Measurements from ENCODE around the gene RHNO1. TPM values are rescaled to one million over a fixed set of nuclear protein-coding genes. Genes with fewer than 3 reads are reported as not detected.
"Not testable (repeated sequence)": the region's sequence is repeated elsewhere in the genome, so short reads cannot be mapped to it uniquely, and the experiment has no call there.

Gene RHNO1
- total RNA-seq, 2 experiments from 2014 or later, result 43.4 to 49.2 TPM

DNA sequence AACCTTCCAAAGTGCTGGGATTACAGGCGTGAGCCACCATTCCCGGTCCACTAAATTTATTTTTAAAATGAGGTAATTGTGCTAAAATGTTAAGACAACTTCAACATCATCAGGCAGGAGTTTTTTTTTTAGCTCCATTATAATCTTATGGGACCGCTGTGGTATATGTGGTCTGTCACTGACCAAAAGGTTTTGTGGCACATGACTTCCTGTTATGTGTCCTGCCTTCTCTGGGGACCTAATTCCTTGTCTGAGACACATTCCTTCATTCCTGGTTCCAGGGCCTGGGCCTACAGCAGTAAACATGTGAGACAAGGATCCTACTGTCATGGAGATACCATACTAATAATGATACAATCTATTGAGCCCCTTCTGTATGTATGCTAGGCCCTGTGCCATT, 25.1 kb upstream of the RHNO1 start:
- ATAC-seq, result no peak
- peaks cover 2% of the 10 kb centered on the region for H3K4me1 Mint-ChIP-seq
- no peak for DNase-seq
- H3K9me3 Mint-ChIP-seq (ENCODE audit: low read depth), result no peaks in the 10 kb centered on the region
- no peak overlapping the region for H3K27ac Mint-ChIP-seq
- CTCF ChIA-PET, result interaction anchor here (0.6 to 1.4 kb wide), 2 partner anchors 15 to 38 kb away, joined by 3 read pairs; no protein-coding TSS in a partner anchor
- no peak overlapping the region for H3K4me3 Mint-ChIP-seq
- H3K27me3 Mint-ChIP-seq, result no peaks in the 10 kb centered on the region
- H3K36me3 Mint-ChIP-seq, result peaks cover 2% of the 10 kb centered on the region

DNA sequence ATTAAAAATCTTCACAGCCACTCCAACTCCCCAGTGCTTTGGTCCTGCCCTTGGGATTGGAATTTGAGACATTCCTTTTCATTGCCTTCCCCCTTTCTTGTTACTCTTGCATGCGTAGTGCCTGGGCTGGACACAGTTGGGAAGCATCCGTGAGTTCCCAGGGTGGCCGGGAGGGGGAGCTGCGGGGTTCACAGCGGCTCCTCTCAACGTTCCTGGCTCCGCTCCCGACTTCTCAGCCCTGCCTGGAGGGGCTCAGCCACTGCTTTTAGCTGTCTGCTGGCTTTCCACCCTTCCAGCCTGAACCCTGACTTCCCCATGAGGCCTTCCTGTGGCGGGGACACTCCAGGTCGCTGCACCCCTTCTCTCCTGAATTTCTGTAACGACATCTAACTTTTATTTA, 23.4 kb upstream of the RHNO1 start:
- Mint-ChIP-seq H3K27me3 (no peaks in the 10 kb centered on the region), H3K4me1 (peaks cover 2% of the 10 kb centered on the region), H3K4me3 (no peak overlapping the region), H3K9me3 (ENCODE audit: low read depth) (no peaks in the 10 kb centered on the region), H3K27ac (no peak overlapping the region), H3K36me3 (no peaks in the 10 kb centered on the region)
- DNase-seq (peak; percentile 49), ATAC-seq (peak; percentile 62)
- CTCF ChIA-PET, result interaction anchor here (0.7 to 1.9 kb wide), 11 partner anchors 9 to 187 kb away, joined by 3 to 12 read pairs (median 4); no protein-coding TSS in a partner anchor

DNA sequence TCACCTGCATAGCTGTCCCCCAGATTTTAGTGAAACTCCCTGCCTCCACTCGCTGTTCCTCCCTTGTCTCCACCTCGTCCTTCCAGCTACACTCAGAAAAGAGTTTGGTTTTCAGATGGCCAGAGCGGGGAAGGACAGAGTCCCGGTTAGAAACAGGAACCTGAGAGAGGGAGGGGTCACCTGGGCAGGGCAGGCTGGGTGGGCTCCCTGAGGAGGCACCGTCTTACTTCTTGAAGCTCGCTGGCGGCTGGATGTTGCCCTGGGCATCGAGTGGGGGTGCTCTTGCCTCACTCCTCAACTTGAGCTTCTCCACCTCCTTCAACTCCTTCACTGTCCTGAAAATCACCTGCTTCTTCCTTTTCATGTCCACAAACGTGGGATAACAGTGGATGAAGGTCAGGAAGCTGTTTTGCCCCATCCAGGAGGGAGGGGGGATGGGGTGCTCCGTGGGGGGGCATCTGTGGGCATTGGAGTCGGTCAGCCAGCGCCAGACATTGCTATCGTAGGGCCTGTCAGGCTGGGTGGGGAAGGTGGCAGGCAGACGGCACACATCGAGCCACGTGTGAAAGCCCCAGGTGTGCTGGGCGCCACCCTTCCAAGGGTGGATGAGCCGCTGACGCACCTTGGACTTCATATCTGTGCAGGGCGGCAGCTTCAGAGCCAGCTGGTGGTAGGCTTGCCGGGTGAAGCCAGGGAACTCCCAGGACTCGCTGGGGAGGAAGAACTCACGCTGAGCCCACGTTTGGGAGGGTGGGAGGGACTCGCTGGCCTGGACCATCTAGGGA, 22.2 kb upstream of the RHNO1 start:
- no peak overlapping the region for H3K4me3 Mint-ChIP-seq
- no peaks in the 10 kb centered on the region for H3K9me3 Mint-ChIP-seq (ENCODE audit: low read depth)
- CTCF ChIA-PET, result interaction anchor here (1.0 to 1.9 kb wide), 8 partner anchors 10 to 148 kb away, joined by 3 to 12 read pairs (median 4); no protein-coding TSS in a partner anchor
- ATAC-seq (no peak), DNase-seq (no peak)
- H3K27me3 Mint-ChIP-seq, result no peaks in the 10 kb centered on the region
- H3K36me3 Mint-ChIP-seq, result peaks cover 3% of the 10 kb centered on the region
- peaks cover 2% of the 10 kb centered on the region for H3K4me1 Mint-ChIP-seq
- no peak overlapping the region for H3K27ac Mint-ChIP-seq

DNA sequence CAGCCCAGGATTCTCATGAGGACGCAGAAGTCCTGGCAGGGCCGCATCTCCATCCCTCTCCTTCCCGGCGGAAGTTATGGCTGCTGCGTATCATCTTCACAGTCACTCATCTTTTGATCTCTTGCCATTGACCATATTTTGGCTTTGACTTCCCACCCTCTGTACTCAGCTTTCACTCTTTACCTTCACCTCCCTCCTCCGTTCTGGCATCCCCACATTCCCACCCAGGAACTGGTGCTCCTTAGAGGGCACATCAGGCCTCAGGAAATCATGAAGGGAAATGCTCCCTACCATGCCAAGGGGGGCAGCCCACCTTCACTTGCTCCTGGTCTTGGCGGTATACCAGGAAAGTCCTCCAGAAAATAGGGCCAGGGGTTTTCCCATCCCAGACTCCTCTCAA, 21.5 kb upstream of the RHNO1 start:
- Mint-ChIP-seq H3K4me3 (no peak overlapping the region), H3K36me3 (peaks cover 9% of the 10 kb centered on the region), H3K27ac (no peak overlapping the region), H3K27me3 (no peaks in the 10 kb centered on the region), H3K9me3 (ENCODE audit: low read depth) (no peaks in the 10 kb centered on the region), H3K4me1 (peaks cover 2% of the 10 kb centered on the region)
- CTCF ChIA-PET, result interaction anchor here (1.9 kb wide), 1 partner anchor 89 kb away, joined by 12 read pairs; no protein-coding TSS in a partner anchor
- ATAC-seq (no peak), DNase-seq (no peak)

DNA sequence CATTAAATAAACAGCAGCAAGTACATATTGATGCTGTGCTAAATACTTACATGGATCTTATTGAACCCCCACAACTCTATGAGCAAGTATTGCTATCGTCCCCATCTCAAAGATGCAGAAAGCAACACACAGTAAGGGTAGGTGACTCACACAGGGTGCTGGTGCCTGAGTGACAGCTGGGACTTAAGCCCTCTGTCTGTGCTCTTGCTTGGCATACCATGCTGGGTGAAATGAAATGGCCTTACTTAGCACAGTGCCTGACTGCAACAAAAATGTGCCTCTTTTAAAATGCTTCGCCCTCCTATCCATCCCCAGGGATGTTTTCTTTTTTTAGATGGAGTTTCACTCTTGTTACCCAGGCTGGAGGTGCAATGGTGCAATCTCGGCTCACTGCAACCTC, 21.0 kb upstream of the RHNO1 start:
- Mint-ChIP-seq H3K4me3 (no peak overlapping the region), H3K9me3 (ENCODE audit: low read depth) (no peaks in the 10 kb centered on the region), H3K36me3 (peaks cover 9% of the 10 kb centered on the region), H3K27me3 (no peaks in the 10 kb centered on the region), H3K4me1 (peaks cover 2% of the 10 kb centered on the region), H3K27ac (no peak overlapping the region)
- no peak for DNase-seq
- ATAC-seq, result no peak
- CTCF ChIA-PET, result no interaction called here

DNA sequence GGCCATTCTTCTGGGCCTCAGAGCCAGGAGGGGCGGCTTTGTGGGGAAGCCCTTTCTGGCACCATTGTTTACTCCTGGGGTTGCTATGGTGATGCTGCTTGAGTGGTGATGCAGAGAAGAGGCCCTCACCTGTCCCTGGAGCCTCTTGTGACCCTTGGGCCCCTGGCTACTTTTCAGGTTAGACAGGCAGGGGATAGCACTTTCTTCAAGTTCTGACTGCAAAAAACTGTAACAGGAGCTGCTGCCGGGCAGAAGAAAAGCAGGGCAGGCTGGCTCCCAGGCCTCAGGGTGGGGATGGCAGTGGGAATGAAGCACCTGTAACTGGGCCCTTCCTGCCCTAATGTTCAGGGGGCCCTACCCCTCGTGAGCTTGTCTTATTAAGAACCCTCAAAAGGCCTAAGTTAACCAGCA, 20.0 kb upstream of the RHNO1 start, which contains the start of gene TEX52:
TSS of gene TEX52 (minus strand) at position 19 of the 411 bp plus-strand sequence. CDS start at position 6, 13 bp downstream.
- peaks cover 16% of the 10 kb centered on the region for H3K36me3 Mint-ChIP-seq
- no peak for ATAC-seq
- H3K27ac Mint-ChIP-seq, result no peak within 1 kb of the TSS
- no peaks in the 10 kb centered on the region for H3K27me3 Mint-ChIP-seq
- CTCF ChIA-PET, result interaction anchor here (1.3 kb wide), 1 partner anchor 9 kb away, joined by 3 read pairs; no protein-coding TSS in a partner anchor
- no peak for DNase-seq
- H3K4me3 Mint-ChIP-seq, result no peak within 1 kb of the TSS
- H3K4me1 Mint-ChIP-seq, result peaks cover under 1% of the 10 kb centered on the region
- H3K9me3 Mint-ChIP-seq (ENCODE audit: low read depth), result no peaks in the 10 kb centered on the region

DNA sequence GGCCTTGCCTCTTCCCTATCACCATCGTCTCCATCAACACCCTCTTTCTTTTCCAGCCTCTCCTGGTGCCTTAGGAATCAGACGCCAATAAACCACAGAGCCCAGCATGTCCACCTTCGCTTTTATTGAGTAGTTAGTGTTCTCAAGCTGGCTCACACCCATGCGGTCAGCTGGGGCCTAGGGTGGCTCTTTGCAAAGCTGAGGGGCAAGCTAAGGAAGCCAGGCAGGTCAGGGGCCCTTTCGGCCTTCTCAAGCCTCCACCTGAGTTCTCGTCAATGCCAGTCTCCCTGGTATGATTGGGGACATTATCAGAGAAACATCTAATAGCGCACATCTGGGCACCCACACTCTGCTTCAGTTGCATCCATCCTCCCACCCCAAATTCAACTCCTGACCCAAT, 19.4 kb upstream of the RHNO1 start:
- CTCF ChIA-PET, result interaction anchor here (1.3 kb wide), 1 partner anchor 9 kb away, joined by 3 read pairs; no protein-coding TSS in a partner anchor
- DNase-seq (no peak), ATAC-seq (no peak)
- no peaks in the 10 kb centered on the region for H3K27me3 Mint-ChIP-seq
- no peak overlapping the region for H3K4me3 Mint-ChIP-seq
- peaks cover 18% of the 10 kb centered on the region for H3K36me3 Mint-ChIP-seq
- no peaks in the 10 kb centered on the region for H3K9me3 Mint-ChIP-seq (ENCODE audit: low read depth)
- no peaks in the 10 kb centered on the region for H3K4me1 Mint-ChIP-seq
- no peak overlapping the region for H3K27ac Mint-ChIP-seq

DNA sequence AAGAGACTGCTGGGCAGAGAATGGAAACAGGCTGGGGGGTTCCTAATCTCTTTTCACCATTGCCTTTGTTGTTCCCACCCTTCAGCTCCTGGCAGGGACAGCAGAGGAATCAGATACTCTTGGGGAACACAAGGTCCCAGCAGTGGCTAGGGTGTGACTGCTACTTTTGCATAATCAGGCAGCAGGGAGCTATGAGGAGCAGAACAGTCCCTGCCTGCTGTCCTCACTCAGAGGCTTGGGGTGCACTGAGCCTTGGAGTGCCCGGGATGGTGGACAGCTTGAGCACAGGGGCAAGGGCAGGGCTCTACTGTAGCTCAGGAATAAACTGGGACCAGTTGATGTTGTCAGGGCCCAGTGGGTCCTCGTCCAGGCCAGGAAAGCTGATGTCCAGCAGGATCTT, 18.7 kb upstream of the RHNO1 start:
- no peak for DNase-seq
- CTCF ChIA-PET, result no interaction called here

DNA sequence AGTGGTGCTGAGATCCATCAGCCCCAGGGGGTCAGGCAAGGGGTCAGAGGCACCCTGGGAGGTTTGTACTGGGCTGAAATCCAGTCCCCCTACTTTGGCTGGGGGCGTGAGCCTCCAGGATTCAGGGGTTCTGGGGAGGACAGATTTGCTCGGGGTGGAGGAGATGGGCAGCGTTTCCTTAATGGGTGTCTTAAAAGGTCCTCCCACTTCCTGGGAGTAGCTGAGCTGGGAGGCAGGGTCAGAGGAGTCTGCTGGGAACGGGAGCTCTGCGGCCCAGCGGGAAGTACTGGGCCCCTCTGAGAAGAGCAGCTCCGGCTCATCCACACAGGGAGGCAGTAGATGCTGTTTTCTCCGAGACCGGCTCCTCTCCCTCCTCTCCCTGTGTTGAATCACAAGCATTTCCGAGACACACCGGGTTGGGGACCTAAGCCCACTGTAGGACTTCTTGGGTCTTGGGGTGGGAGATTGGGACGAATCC, 18.0 kb upstream of the RHNO1 start:
- CTCF ChIA-PET, result interaction anchor here (1.3 kb wide), 1 partner anchor 85 kb away, joined by 3 read pairs; no protein-coding TSS in a partner anchor
- H3K4me3 Mint-ChIP-seq, result no peak overlapping the region
- no peaks in the 10 kb centered on the region for H3K4me1 Mint-ChIP-seq
- no peak for ATAC-seq
- no peaks in the 10 kb centered on the region for H3K27me3 Mint-ChIP-seq
- no peaks in the 10 kb centered on the region for H3K9me3 Mint-ChIP-seq (ENCODE audit: low read depth)
- H3K27ac Mint-ChIP-seq, result no peak overlapping the region
- peaks cover 28% of the 10 kb centered on the region for H3K36me3 Mint-ChIP-seq
- no peak for DNase-seq

More for the DNA sequence above, 18.7 kb upstream of the RHNO1 start:
- no peaks in the 10 kb centered on the region for H3K4me1 Mint-ChIP-seq
- ATAC-seq, result no peak
- H3K27ac Mint-ChIP-seq, result no peak overlapping the region
- H3K36me3 Mint-ChIP-seq, result peaks cover 25% of the 10 kb centered on the region
- no peak overlapping the region for H3K4me3 Mint-ChIP-seq
- H3K9me3 Mint-ChIP-seq (ENCODE audit: low read depth), result no peaks in the 10 kb centered on the region
- H3K27me3 Mint-ChIP-seq, result no peaks in the 10 kb centered on the region

DNA sequence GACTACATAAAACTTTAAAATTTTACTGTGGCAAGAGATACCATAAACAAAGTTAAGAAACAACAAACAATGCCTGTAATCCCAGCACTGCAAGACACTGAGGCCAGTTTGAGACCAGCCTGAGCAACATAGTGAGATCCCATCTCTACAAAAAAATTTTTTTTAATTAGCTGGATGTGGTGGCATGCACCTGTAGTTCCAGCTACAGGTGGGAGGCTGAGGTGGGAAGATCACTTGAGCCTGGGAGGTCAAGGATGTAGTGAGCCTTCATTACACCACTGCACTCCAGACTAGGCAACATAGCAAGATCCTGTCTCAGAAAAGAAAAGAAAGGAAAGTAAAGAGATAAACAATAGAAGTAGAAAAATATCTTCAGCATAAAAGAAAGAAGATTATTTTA, 16.9 kb upstream of the RHNO1 start:
- Mint-ChIP-seq H3K27me3 (no peaks in the 10 kb centered on the region), H3K4me3 (no peak overlapping the region), H3K9me3 (ENCODE audit: low read depth) (no peaks in the 10 kb centered on the region), H3K27ac (no peak overlapping the region), H3K36me3 (peaks cover 39% of the 10 kb centered on the region), H3K4me1 (no peaks in the 10 kb centered on the region)
- DNase-seq (no peak), ATAC-seq (no peak)
- CTCF ChIA-PET, result interaction anchor here (1.3 to 1.5 kb wide), 2 partner anchors 10 to 84 kb away, joined by 3 to 4 read pairs; no protein-coding TSS in a partner anchor

DNA sequence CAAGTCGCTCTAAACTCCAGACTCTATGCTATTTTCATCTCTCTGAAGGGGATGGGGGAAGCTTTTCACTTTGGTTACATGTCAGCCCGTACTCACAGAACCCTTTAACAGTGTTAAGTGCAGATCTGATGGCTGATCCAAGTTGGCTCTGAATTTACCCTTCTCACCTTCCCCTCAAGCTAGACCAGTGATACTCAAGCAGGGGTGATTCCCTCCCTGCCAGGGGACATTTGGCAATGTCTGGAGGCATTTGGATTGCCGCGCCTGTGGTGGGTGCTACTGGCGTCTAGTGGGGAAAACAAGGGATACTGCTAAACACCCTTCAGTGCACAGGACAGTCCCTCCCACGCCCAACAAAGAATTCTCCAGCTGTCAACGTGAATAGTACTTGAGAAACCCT, 14.1 kb upstream of the RHNO1 start:
- Mint-ChIP-seq H3K4me3 (no peak overlapping the region), H3K9me3 (ENCODE audit: low read depth) (no peaks in the 10 kb centered on the region), H3K27me3 (no peaks in the 10 kb centered on the region), H3K4me1 (peaks cover 3% of the 10 kb centered on the region), H3K36me3 (peaks cover 56% of the 10 kb centered on the region), H3K27ac (no peak overlapping the region)
- CTCF ChIA-PET, result no interaction called here
- DNase-seq (no peak), ATAC-seq (no peak)

DNA sequence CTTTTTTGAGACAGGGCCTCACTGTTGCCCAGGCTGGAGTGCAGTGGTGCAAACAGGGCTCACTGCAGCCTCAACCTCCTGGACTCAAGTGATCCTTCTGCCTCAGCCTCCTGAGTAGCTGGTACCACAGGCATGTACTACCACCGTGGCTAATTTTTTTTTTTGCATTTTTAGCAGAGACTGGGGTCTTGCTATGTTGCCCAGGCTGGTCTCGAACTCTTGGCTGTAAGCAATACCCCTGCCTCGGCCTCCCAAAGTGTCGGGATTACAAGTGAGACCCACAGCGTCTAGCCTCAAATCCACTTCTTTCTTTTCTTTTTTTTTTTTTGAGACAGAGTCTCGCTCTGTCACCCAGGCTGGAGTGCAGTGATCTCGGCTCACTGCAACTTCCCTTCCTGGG, 13.6 kb upstream of the RHNO1 start:
- H3K4me1 Mint-ChIP-seq; ATAC-seq; H3K4me3 Mint-ChIP-seq; H3K9me3 Mint-ChIP-seq (ENCODE audit: low read depth); H3K27ac Mint-ChIP-seq; H3K27me3 Mint-ChIP-seq; DNase-seq: not testable (repeated sequence)
- CTCF ChIA-PET, result interaction anchor here (2.4 kb wide), 1 partner anchor 9 kb away, joined by 9 read pairs; no protein-coding TSS in a partner anchor
- H3K36me3 Mint-ChIP-seq, result peaks cover 61% of the 10 kb centered on the region

DNA sequence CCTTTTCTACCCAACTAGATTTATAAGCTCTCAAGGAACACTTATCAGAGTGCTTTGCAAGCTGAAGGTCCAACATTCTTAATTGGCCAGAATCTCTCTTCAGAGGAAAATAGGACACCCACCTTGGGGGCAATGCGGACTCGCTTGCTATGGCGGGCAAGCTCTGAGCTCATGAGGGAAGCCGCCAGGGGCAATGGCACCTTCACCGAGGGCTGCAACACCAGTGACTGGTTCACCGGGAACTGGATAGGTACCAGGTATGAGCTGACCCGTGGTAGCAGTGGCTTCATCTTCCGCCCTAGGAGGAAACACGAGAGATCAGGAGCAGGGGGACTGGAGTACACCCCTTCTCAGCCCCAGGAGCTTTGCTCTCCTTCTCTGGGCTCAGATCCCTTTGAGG, 12.8 kb upstream of the RHNO1 start:
- no peaks in the 10 kb centered on the region for H3K27me3 Mint-ChIP-seq

More for the DNA sequence above, 12.8 kb upstream of the RHNO1 start:
- ATAC-seq (no peak), DNase-seq (no peak)
- CTCF ChIA-PET, result interaction anchor here (2.4 kb wide), 1 partner anchor 10 kb away, joined by 9 read pairs; no protein-coding TSS in a partner anchor
- no peaks in the 10 kb centered on the region for H3K9me3 Mint-ChIP-seq (ENCODE audit: low read depth)
- H3K4me1 Mint-ChIP-seq, result peaks cover 15% of the 10 kb centered on the region
- peaks cover 69% of the 10 kb centered on the region for H3K36me3 Mint-ChIP-seq
- H3K27ac Mint-ChIP-seq, result no peak overlapping the region
- H3K4me3 Mint-ChIP-seq, result no peak overlapping the region

Measured in activated CD8-positive, alpha-beta memory T cell treated with anti-CD3 and anti-CD28 coated beads, Interleukin-2, amount 10 ng/mL, durations not matched to agents 7 days and 5 days (primary cell).